Progenitor cell of endocrine pancreas (in vitro differentiated cells): Measurements from ENCODE around the gene RAB15. TPM values are rescaled to one million over a fixed set of nuclear protein-coding genes. Genes with fewer than 3 reads are reported as not detected.

Source experiments
- DNase-seq: peaks from one replicate; pipeline ENCODE4 v3.0.0; 2021; ENCODE audit warnings: low spot score; ENCODE audit not compliant: unreplicated experiment
- H3K27ac Mint-ChIP-seq: 2 replicates; pipeline ENCODE4 v1.8.0; 2021; ENCODE audit warnings: mild to moderate bottlenecking, moderate library complexity, mixed read lengths
- H3K27me3 Mint-ChIP-seq: 2 replicates; pipeline ENCODE4 v1.8.0; 2021; ENCODE audit warnings: mixed read lengths
- H3K36me3 Mint-ChIP-seq: 2 replicates; pipeline ENCODE4 v1.8.0; 2022; ENCODE audit warnings: mixed read lengths; ENCODE audit not compliant: insufficient read depth
- H3K4me1 Mint-ChIP-seq: 2 replicates; pipeline ENCODE4 v1.8.0; 2021; ENCODE audit warnings: low read depth, mixed read lengths
- H3K4me3 Mint-ChIP-seq: 2 replicates; pipeline ENCODE4 v1.8.0; 2021; ENCODE audit warnings: low read depth, mild to moderate bottlenecking, moderate library complexity, mixed read lengths
- H3K9me3 Mint-ChIP-seq: 2 replicates; pipeline ENCODE4 v1.8.0; 2021; ENCODE audit warnings: low read depth, mixed read lengths
- total RNA-seq: library from RNA; stranded (reverse); gene quantifications from 2 replicates; pipeline ENCODE4 v1.2.1, GENCODE V29; 2021
- TF ChIP-seq, protein P1 (sequence below): fragments of 200-600 bp; sonication (generic); IDR thresholded peaks from one replicate; pipeline ENCODE4 v1.5.0; 2021; ENCODE audit warnings: antibody characterized with exemption, mild to moderate bottlenecking; ENCODE audit not compliant: unreplicated experiment

Gene RAB15
- total RNA-seq, 1 donor from 2014 or later, result 27.6 TPM

- H3K27ac Mint-ChIP-seq, result no peak overlapping the region
- no peaks in the 10 kb centered on the region for H3K27me3 Mint-ChIP-seq
- no peak for DNase-seq
- H3K4me3 Mint-ChIP-seq, result no peak overlapping the region
- peaks cover 4% of the 10 kb centered on the region for H3K4me1 Mint-ChIP-seq
- TF ChIP-seq, protein P1, sequence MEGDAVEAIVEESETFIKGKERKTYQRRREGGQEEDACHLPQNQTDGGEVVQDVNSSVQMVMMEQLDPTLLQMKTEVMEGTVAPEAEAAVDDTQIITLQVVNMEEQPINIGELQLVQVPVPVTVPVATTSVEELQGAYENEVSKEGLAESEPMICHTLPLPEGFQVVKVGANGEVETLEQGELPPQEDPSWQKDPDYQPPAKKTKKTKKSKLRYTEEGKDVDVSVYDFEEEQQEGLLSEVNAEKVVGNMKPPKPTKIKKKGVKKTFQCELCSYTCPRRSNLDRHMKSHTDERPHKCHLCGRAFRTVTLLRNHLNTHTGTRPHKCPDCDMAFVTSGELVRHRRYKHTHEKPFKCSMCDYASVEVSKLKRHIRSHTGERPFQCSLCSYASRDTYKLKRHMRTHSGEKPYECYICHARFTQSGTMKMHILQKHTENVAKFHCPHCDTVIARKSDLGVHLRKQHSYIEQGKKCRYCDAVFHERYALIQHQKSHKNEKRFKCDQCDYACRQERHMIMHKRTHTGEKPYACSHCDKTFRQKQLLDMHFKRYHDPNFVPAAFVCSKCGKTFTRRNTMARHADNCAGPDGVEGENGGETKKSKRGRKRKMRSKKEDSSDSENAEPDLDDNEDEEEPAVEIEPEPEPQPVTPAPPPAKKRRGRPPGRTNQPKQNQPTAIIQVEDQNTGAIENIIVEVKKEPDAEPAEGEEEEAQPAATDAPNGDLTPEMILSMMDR, result no peak
- H3K36me3 Mint-ChIP-seq, result peaks cover 4% of the 10 kb centered on the region
- H3K9me3 Mint-ChIP-seq, result no peaks in the 10 kb centered on the region
These were observed 20.4 kb downstream of the RAB15 start for GRCh38 chr14:64951724-64952123.

DNA sequence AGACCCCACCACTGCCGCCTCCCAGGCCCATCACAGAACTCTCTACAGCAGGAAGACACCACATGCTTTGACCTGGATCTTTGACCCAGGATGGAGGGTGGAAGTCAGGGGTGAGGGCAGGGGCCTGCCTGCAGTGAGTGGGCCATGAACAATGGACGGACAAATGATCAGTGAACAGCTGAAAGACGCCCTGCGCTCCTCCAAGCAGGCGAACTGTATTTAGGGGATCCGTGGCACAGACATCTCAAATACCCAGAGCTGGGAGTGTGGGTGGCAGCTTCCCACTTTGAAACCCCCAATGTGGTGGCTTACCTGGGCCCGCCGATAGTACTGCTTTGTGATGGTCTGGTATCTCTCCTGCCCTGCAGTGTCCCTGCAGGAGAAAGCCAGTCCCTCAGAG, 20.8 kb downstream of the RAB15 start:
- TF ChIP-seq, protein P1, result no peak
- Mint-ChIP-seq H3K9me3 (no peaks in the 10 kb centered on the region), H3K36me3 (peaks cover 4% of the 10 kb centered on the region), H3K4me1 (peaks cover 4% of the 10 kb centered on the region), H3K27me3 (no peaks in the 10 kb centered on the region), H3K27ac (no peak overlapping the region), H3K4me3 (no peak overlapping the region)
- DNase-seq, result no peak

- TF ChIP-seq, protein P1, result no peak
- H3K4me3 Mint-ChIP-seq, result no peak overlapping the region
- no peaks in the 10 kb centered on the region for H3K9me3 Mint-ChIP-seq
- DNase-seq, result no peak
- H3K4me1 Mint-ChIP-seq, result peaks cover 4% of the 10 kb centered on the region
- H3K27ac Mint-ChIP-seq, result no peak overlapping the region
- no peaks in the 10 kb centered on the region for H3K27me3 Mint-ChIP-seq
- H3K36me3 Mint-ChIP-seq, result peaks cover 4% of the 10 kb centered on the region
These were observed 21.2 kb downstream of the RAB15 start for GRCh38 chr14:64950889-64951288.

DNA sequence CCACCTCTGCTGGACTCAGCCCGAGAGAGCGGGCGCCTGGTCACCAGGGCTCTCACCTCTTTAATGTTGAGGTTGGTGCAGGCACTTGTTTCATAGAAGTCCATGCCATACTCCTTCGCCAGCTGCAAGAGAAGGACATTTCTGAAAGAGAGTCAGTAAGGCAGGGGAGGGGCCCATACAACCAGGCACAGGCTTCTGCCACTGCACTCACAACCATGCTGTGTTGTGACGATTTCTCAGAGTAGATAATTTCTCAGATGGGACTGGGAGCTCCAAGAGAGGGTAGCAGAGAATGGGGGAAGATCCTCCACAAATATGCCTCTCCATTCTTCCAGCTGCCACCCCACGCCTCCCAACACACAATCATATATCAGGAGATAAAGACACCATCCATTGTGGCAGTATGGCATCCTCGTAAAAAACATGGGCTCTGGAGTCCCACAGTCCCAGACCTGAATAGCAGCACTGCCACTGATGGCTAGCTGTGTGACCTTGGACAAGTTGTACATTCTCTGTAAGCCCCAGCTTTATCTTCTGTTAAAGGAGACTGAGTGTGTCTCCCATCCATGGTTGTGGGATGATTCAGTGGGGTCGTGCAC, 23.4 kb downstream of the RAB15 start:
- DNase-seq, result no peak
- Mint-ChIP-seq H3K27me3 (no peaks in the 10 kb centered on the region), H3K9me3 (no peaks in the 10 kb centered on the region), H3K4me1 (no peaks in the 10 kb centered on the region), H3K4me3 (no peak overlapping the region), H3K27ac (no peak overlapping the region), H3K36me3 (peaks cover 13% of the 10 kb centered on the region)
- TF ChIP-seq, protein P1, result no peak

- H3K36me3 Mint-ChIP-seq, result peaks cover 13% of the 10 kb centered on the region
- H3K27ac Mint-ChIP-seq, result no peak overlapping the region
- TF ChIP-seq, protein P1, result no peak
- H3K4me1 Mint-ChIP-seq, result peaks cover 4% of the 10 kb centered on the region
- DNase-seq, result no peak
- H3K27me3 Mint-ChIP-seq, result no peaks in the 10 kb centered on the region
- H3K9me3 Mint-ChIP-seq, result no peaks in the 10 kb centered on the region
- no peak overlapping the region for H3K4me3 Mint-ChIP-seq
These were observed 24.2 kb downstream of the RAB15 start for GRCh38 chr14:64947710-64948611.
